ENCODE data around the gene INPP1. TPM values are rescaled to one million over a fixed set of nuclear protein-coding genes. Genes with fewer than 3 reads are reported as not detected.
"Not testable (repeated sequence)": the region's sequence is repeated elsewhere in the genome, so short reads cannot be mapped to it uniquely, and the experiment has no call there.

Gene INPP1
- total RNA-seq, 1 donor from 2014 or later = 41.7 TPM

DNA sequence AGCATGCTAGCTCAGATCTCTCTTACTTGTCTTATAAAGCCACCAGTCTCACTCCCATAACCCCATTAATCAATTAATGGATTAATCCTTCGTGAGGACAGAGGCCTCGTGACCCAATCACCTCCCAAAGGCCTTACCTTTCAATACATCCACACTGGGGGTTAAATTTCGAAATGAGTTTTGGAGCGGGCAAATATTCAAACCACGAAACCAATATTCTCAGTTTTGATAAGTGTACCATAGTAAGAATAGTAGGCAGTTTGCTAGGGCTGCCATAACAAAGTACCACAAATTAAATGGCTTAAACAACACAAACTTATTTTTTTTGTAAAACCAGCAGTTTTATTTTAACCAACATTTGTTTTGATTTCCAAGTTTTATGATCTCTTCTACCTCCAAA, 39.0 kb upstream of the INPP1 start:
- peaks cover 2% of the 10 kb centered on the region for H3K9me3 Mint-ChIP-seq (ENCODE audit: unreplicated experiment)
- no peak overlapping the region for H3K4me3 Mint-ChIP-seq (ENCODE audit: unreplicated experiment)
- DNase-seq = no peak
- peaks cover 7% of the 10 kb centered on the region for H3K36me3 Mint-ChIP-seq (ENCODE audit: unreplicated experiment)
- H3K27ac Mint-ChIP-seq (ENCODE audit: unreplicated experiment) = no peak overlapping the region
- no peaks in the 10 kb centered on the region for H3K4me1 Mint-ChIP-seq (ENCODE audit: low read depth, unreplicated experiment)
- H3K27me3 Mint-ChIP-seq (ENCODE audit: unreplicated experiment) = no peaks in the 10 kb centered on the region
- TF ChIP-seq, protein P1, sequence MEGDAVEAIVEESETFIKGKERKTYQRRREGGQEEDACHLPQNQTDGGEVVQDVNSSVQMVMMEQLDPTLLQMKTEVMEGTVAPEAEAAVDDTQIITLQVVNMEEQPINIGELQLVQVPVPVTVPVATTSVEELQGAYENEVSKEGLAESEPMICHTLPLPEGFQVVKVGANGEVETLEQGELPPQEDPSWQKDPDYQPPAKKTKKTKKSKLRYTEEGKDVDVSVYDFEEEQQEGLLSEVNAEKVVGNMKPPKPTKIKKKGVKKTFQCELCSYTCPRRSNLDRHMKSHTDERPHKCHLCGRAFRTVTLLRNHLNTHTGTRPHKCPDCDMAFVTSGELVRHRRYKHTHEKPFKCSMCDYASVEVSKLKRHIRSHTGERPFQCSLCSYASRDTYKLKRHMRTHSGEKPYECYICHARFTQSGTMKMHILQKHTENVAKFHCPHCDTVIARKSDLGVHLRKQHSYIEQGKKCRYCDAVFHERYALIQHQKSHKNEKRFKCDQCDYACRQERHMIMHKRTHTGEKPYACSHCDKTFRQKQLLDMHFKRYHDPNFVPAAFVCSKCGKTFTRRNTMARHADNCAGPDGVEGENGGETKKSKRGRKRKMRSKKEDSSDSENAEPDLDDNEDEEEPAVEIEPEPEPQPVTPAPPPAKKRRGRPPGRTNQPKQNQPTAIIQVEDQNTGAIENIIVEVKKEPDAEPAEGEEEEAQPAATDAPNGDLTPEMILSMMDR (IDR thresholded peaks at IDR 0.05; ENCODE audit: partially characterized antibody, unreplicated experiment) = no peak

GRCh38 chr2:190308031-190308430, 35.4 kb upstream of the INPP1 start:
- no peaks in the 10 kb centered on the region for H3K36me3 Mint-ChIP-seq (ENCODE audit: unreplicated experiment)
- TF ChIP-seq, protein P1 (IDR thresholded peaks at IDR 0.05; ENCODE audit: partially characterized antibody, unreplicated experiment) = no peak
- no peak overlapping the region for H3K4me3 Mint-ChIP-seq (ENCODE audit: unreplicated experiment)
- H3K4me1 Mint-ChIP-seq (ENCODE audit: low read depth, unreplicated experiment) = no peaks in the 10 kb centered on the region
- DNase-seq = no peak
- H3K9me3 Mint-ChIP-seq (ENCODE audit: unreplicated experiment) = no peaks in the 10 kb centered on the region
- H3K27me3 Mint-ChIP-seq (ENCODE audit: unreplicated experiment) = no peaks in the 10 kb centered on the region
- no peak overlapping the region for H3K27ac Mint-ChIP-seq (ENCODE audit: unreplicated experiment)

GRCh38 chr2:190311893-190312634, 31.3 kb upstream of the INPP1 start:
- TF ChIP-seq, protein P1 (IDR thresholded peaks at IDR 0.05; ENCODE audit: partially characterized antibody, unreplicated experiment) = no peak

GRCh38 chr2:190312635-190313025, 30.8 kb upstream of the INPP1 start:
- H3K27ac Mint-ChIP-seq (ENCODE audit: unreplicated experiment); H3K9me3 Mint-ChIP-seq (ENCODE audit: unreplicated experiment); DNase-seq; H3K27me3 Mint-ChIP-seq (ENCODE audit: unreplicated experiment); H3K36me3 Mint-ChIP-seq (ENCODE audit: unreplicated experiment); H3K4me3 Mint-ChIP-seq (ENCODE audit: unreplicated experiment); H3K4me1 Mint-ChIP-seq (ENCODE audit: low read depth, unreplicated experiment): not testable (repeated sequence)

More at GRCh38 chr2:190311893-190312634, 31.3 kb upstream of the INPP1 start:
- H3K27ac Mint-ChIP-seq (ENCODE audit: unreplicated experiment) = no peak overlapping the region
- H3K4me1 Mint-ChIP-seq (ENCODE audit: low read depth, unreplicated experiment) = peaks cover 2% of the 10 kb centered on the region
- no peak overlapping the region for H3K4me3 Mint-ChIP-seq (ENCODE audit: unreplicated experiment)
- H3K9me3 Mint-ChIP-seq (ENCODE audit: unreplicated experiment) = no peaks in the 10 kb centered on the region
- no peaks in the 10 kb centered on the region for H3K36me3 Mint-ChIP-seq (ENCODE audit: unreplicated experiment)
- H3K27me3 Mint-ChIP-seq (ENCODE audit: unreplicated experiment) = no peaks in the 10 kb centered on the region
- DNase-seq = no peak

GRCh38 chr2:190313880-190314279, 29.5 kb upstream of the INPP1 start:
- TF ChIP-seq, protein P1 (IDR thresholded peaks at IDR 0.05; ENCODE audit: partially characterized antibody, unreplicated experiment) = no peak
- no peaks in the 10 kb centered on the region for H3K9me3 Mint-ChIP-seq (ENCODE audit: unreplicated experiment)
- H3K4me3 Mint-ChIP-seq (ENCODE audit: unreplicated experiment) = no peak overlapping the region

More at GRCh38 chr2:190313880-190314279, 29.5 kb upstream of the INPP1 start:
- no peak for DNase-seq
- Mint-ChIP-seq H3K4me1 (ENCODE audit: low read depth, unreplicated experiment) (peaks cover 5% of the 10 kb centered on the region), H3K27me3 (ENCODE audit: unreplicated experiment) (no peaks in the 10 kb centered on the region), H3K27ac (ENCODE audit: unreplicated experiment) (no peak overlapping the region), H3K36me3 (ENCODE audit: unreplicated experiment) (no peaks in the 10 kb centered on the region)

All from glutamatergic neuron (in vitro differentiated cells).